HG03457 (cell line): Measurements from ENCODE around the gene DDX10.

Experiments used
- ATAC-seq: cut with Tn5 transposase; IDR thresholded peaks from one replicate; pipeline ENCODE4 v1.9.1; 2021; ENCODE audit warnings: moderate number of reproducible peaks; ENCODE audit not compliant: unreplicated experiment

DDX10 gene

GRCh38 chr11:108865406-108865805 is 200.5 kb downstream of the DDX10 start:
- ATAC-seq, result no peak

GRCh38 chr11:108866781-108867180 is 201.9 kb downstream of the DDX10 start:
- no peak for ATAC-seq

GRCh38 chr11:108870373-108871020 is 205.6 kb downstream of the DDX10 start:
- ATAC-seq, result no peak

GRCh38 chr11:108871152-108871551 is 206.3 kb downstream of the DDX10 start:
- no peak for ATAC-seq

- ATAC-seq, result no peak
Measured at GRCh38 chr11:108871867-108872266, 207.0 kb downstream of the DDX10 start.

GRCh38 chr11:108872781-108873291 is 208.0 kb downstream of the DDX10 start:
- ATAC-seq, result no peak

- no peak for ATAC-seq
Measured at GRCh38 chr11:108873310-108873709, 208.4 kb downstream of the DDX10 start.

- no peak for ATAC-seq
Measured at GRCh38 chr11:108873941-108874340, 209.1 kb downstream of the DDX10 start.

- no peak for ATAC-seq
Measured at GRCh38 chr11:108875134-108875533, 210.3 kb downstream of the DDX10 start.

- ATAC-seq, result no peak
Measured at GRCh38 chr11:108877178-108877577, 212.3 kb downstream of the DDX10 start.

- ATAC-seq, result no peak
Measured at GRCh38 chr11:108880510-108880909, 215.6 kb downstream of the DDX10 start.

GRCh38 chr11:108881131-108881530 is 216.3 kb downstream of the DDX10 start:
- no peak for ATAC-seq

- ATAC-seq, result no peak
Measured at GRCh38 chr11:108882211-108882831, 217.5 kb downstream of the DDX10 start.

- ATAC-seq, result no peak
Measured at GRCh38 chr11:108886005-108886659, 221.3 kb downstream of the DDX10 start.

GRCh38 chr11:108886660-108887009 is 221.8 kb downstream of the DDX10 start:
- ATAC-seq, result no peak

GRCh38 chr11:108887436-108888238 is 222.8 kb downstream of the DDX10 start:
- no peak for ATAC-seq

- ATAC-seq, result no peak
Measured at GRCh38 chr11:108890482-108891105, 225.7 kb downstream of the DDX10 start.

- ATAC-seq, result no peak
Measured at GRCh38 chr11:108891143-108891542, 226.3 kb downstream of the DDX10 start.

GRCh38 chr11:108891909-108892511 is 227.1 kb downstream of the DDX10 start:
- no peak for ATAC-seq
